GM21390 (cell line): ENCODE measurements around the gene ATP6V0E1.

ENCODE experiments used
- ATAC-seq: cut with Tn5 transposase; IDR thresholded peaks from one replicate; pipeline ENCODE4 v1.9.1; 2021; ENCODE audit not compliant: unreplicated experiment

ATP6V0E1 gene

DNA sequence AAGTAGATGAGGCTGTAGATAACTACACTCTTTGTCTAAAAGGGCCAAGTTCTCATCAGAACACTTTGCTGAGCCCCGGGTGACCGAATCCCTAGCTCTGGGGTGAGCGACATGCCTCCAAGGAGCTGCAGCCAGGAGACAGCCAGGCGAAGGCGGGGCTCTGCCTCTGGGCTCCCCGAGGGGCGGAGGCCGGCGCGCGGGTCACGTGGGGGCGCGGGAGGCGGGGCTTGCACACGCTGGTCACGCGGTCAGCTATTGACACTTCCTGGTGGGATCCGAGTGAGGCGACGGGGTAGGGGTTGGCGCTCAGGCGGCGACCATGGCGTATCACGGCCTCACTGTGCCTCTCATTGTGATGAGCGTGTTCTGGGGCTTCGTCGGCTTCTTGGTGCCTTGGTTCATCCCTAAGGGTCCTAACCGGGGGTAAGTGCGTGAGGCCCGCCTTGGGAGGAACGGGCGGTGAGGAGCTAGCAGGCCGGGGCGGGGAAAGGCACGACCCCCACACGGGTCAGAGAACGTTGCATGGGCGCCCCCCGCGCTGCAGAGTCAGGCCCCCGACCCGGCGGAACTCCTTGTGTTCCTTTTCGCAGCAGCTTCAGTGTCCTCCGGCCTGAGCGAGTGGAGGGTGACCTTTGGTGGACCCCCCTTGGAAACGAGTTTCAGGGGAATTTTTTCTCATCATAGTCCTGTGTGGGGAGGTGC, at the start of gene ATP6V0E1:
Gene ATP6V0E1 (plus strand): TSS at position 230 of the 702 bp plus-strand sequence. CDS start 90 bp downstream, at position 320.
- peak; percentile 88 for ATAC-seq

- no peak for ATAC-seq
Measured at GRCh38 chr5:172935096-172935495, 48.5 kb upstream of the ATP6V0E1 start.

- ATAC-seq, result no peak
Measured at GRCh38 chr5:172936401-172936800, 47.2 kb upstream of the ATP6V0E1 start.

GRCh38 chr5:172939071-172939470, 44.5 kb upstream of the ATP6V0E1 start:
- ATAC-seq, result no peak

GRCh38 chr5:172939611-172940267, 43.8 kb upstream of the ATP6V0E1 start:
- no peak for ATAC-seq

GRCh38 chr5:172940268-172941066, 43.1 kb upstream of the ATP6V0E1 start:
- no peak for ATAC-seq

DNA sequence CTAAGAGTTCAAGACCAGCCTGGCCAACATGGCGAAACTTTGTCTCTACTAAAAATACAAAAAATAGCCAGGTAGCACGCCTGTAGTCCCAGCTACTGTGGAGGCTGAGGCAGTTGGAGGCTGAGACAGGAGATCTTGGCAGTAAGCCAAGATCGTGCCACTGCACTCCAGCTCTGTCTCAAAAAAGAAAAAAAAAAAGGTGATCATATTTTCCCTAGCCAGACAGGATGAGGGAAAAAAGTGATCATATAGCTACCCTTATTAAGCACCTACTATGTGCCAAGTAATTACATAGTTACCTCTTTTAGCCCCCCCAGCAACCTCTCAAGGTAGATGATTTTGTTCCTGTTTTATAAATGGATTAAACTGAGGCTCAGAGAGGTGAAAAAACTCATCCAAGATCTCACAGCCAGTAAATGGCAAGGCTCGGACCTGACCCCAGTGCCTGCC, 42.5 kb upstream of the ATP6V0E1 start:
- ATAC-seq, result no peak

DNA sequence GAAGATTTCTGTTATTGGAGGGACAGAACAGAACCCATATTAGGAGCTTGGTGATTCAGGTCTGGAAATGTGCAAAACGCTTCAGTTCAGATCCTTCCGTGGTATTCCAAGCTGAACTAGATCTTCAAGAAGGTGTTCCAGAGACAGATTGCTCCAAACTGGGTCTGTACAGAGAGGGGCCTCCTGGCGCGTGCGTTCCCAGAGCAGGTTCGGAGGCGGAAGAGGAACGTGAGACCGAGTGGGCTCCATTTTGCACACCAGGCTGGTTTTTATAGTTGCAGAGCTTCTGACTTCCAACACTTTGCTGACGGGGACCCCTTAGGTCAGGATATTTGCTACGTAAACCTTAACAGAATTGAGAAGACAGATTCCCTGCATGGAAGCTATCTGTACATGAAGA, 41.0 kb upstream of the ATP6V0E1 start:
- ATAC-seq, result no peak

GRCh38 chr5:172943283-172943841, 40.2 kb upstream of the ATP6V0E1 start:
- no peak for ATAC-seq

DNA sequence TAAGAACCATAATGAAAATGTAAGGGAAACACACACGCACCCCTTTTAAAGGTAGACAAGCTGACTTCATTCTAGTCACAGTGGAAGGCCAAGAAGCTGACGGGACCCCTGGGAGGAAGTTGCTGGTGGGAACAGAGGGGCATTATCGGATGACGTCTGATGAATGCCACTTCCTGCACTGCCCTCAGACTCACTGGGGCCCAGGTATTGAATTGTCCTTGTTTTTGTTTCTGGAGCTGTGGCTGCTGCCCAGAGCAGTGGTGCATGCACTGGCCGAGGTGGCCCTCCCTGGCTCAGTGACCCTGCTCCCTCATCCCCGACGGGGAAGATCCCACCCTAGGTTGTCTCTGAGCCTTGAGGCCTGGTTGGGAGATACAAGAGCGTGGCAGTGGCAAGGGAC, 39.7 kb upstream of the ATP6V0E1 start:
- ATAC-seq, result no peak

GRCh38 chr5:172944741-172945140, 38.8 kb upstream of the ATP6V0E1 start:
- ATAC-seq, result no peak

DNA sequence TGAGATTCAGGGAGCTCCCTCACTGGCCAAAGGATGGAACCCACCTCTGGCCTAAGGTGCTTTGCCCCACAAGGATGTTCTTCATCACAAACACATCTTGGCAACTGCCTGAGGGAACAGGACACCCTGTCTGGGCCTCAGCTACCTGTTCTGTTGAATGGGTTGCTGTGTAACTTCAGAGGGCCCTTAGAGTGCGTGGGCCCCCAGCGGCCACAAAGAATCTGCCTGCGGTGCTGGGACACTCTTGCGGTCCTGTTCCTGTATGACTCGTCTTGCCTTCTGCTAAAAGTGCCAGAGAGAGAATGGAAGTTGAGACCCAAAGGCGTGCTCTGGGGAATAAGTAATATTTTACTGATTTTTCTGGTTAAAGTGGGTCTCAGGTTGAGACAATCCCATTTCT, 38.4 kb upstream of the ATP6V0E1 start:
- ATAC-seq, result no peak

DNA sequence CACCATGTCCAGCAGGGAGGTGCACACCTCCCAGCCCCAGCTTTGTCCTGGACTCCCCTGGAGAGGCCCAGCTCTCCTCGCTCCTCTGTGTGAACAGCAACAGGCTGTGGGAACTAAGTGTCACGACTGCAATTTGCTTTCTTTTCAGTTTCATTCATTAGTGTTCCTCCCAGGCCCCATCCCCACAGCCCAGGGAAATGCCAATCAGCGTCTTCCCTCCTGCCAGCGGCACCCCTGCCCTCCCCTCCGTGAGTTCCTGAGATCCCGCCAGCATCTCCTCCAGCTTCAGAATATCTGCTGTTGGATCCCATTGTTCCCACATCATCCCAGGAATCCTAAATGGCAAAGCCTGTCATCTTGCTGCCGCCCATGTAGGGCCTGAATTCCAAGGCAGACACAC, 37.4 kb upstream of the ATP6V0E1 start:
- ATAC-seq, result no peak

DNA sequence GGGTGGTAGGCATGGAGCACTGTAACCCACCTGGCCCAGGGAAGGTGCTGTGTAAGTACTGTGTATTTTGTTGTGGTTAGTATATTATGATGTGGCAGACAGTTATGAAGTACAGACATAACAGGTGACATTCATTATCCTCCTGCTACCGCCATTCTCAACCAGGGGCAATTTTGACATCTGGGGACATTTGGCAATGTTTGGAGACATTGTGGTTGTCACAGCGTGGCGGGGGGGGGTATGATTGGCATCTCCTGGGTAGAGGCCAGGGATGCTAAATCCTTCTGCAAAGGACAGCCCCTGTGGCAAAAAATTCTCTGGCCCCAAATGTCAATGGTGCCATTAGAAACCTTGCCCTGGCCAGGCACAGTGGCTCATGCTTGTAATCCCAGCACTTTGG, 34.1 kb upstream of the ATP6V0E1 start:
- ATAC-seq, result no peak

- ATAC-seq, result no peak
Measured at GRCh38 chr5:172950176-172950965, 33.2 kb upstream of the ATP6V0E1 start.

GRCh38 chr5:172951371-172952033, 32.1 kb upstream of the ATP6V0E1 start:
- ATAC-seq, result no peak

GRCh38 chr5:172952034-172952511, 31.5 kb upstream of the ATP6V0E1 start:
- ATAC-seq, result no peak

DNA sequence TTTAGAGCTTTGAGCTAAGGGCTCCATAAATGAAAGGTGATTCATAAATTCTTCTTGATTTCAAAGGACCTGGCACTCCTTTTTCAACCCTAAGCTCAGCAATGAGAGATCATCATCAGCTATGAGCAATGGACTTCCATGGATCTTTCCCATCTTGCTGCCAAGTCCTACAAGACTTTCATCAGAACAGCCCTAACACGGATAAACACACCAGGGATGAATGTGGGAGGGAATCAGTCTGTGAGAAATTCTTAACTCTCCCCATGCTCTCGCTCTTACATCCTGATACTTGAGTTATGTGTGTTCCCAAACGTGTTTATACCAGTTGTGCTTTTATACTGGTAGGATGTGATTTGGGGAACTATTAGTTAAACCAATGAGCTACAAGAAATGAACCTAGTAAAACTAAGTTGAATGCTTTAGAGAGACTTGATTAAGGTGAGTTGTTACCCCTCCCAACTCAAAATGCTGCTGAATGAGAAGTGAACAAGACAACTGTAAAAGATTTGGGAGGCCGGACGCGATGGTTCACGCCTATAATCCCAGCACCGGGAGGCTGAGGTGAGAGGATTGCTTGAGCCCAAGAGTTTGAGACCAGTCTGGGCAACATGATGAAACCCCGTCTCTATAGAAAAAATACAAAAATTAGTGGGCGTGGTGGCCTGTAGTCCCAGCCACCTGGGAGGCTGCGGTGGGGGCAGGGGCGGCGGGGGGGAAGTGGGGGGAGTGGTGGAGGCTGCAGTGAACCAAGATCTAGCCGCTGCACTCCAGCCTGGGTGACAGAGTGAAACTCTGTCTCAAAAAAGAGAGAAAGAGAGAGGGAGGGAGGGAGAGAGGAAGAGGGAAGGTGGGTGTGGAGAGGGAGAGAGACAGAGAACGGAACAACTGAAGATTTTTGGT, 29.5 kb upstream of the ATP6V0E1 start:
- no peak for ATAC-seq

- no peak for ATAC-seq
Measured at GRCh38 chr5:172954751-172955159, 28.8 kb upstream of the ATP6V0E1 start.
